Neuronal stem cell (in vitro differentiated cells): ENCODE data around the gene GBE1.

Experiments used
- DNase-seq: peaks from one replicate; pipeline ENCODE4 v3.0.0-alpha.2; 2013; ENCODE audit warnings: low spot score
- H2AFZ ChIP-seq: one replicate; pipeline ENCODE4 v1.6.1; 2013; ENCODE audit warnings: mild to moderate bottlenecking, low read length, inconsistent platforms
- H2AK5ac ChIP-seq: 2 replicates; pipeline ENCODE4 v1.6.1; 2013; ENCODE audit warnings: low read depth, mild to moderate bottlenecking, inconsistent platforms, low read length, moderate library complexity, mixed read lengths
- H2BK120ac ChIP-seq: 2 replicates; pipeline ENCODE4 v1.6.1; 2013; ENCODE audit warnings: low read depth, mild to moderate bottlenecking, inconsistent platforms, low read length, moderate library complexity, mixed read lengths
- H2BK12ac ChIP-seq: one replicate; pipeline ENCODE4 v1.6.1; 2013; ENCODE audit warnings: low read length, inconsistent platforms
- H2BK15ac ChIP-seq: 2 replicates; pipeline ENCODE4 v1.6.1; 2013; ENCODE audit warnings: mild to moderate bottlenecking, low read length, inconsistent platforms, mixed read lengths
- H2BK5ac ChIP-seq: one replicate; pipeline ENCODE4 v1.6.1; 2013; ENCODE audit warnings: inconsistent platforms, mild to moderate bottlenecking, low read length, moderate library complexity
- H3K14ac ChIP-seq: one replicate; pipeline ENCODE4 v1.6.1; 2013; ENCODE audit warnings: low read length, inconsistent platforms
- H3K18ac ChIP-seq: 2 replicates; pipeline ENCODE4 v1.6.1; 2013; ENCODE audit warnings: low read length, inconsistent platforms
- H3K23ac ChIP-seq: 2 replicates; pipeline ENCODE4 v1.6.1; 2013; ENCODE audit warnings: low read depth, mild to moderate bottlenecking, mixed read lengths, low read length, inconsistent platforms; ENCODE audit not compliant: poor library complexity
- H3K27ac ChIP-seq: replicated peaks from 3 replicates; pipeline ENCODE4 v1.5.1; 2013; ENCODE audit warnings: low read length, inconsistent platforms
- H3K27me3 ChIP-seq, 3 experiments: 2 replicates each; pipeline ENCODE4 v1.6.1; 2013; ENCODE audit warnings: low read length in 3 of 3, mild to moderate bottlenecking in 2 of 3, inconsistent platforms in 1 of 3, low read depth in 1 of 3, mixed read lengths in 1 of 3, moderate library complexity in 1 of 3; ENCODE audit not compliant: control insufficient read depth in 3 of 3, insufficient read depth in 3 of 3
- H3K36me3 ChIP-seq, 2 donors: replicated peaks in 1 of 2; 2 replicates each; pipeline ENCODE4 v1.6.1; 2013; ENCODE audit warnings: low read length in 2 of 2; ENCODE audit not compliant: control insufficient read depth in 2 of 2, insufficient read depth in 2 of 2
- H3K4ac ChIP-seq: 2 replicates; pipeline ENCODE4 v1.6.1; 2013; ENCODE audit warnings: inconsistent platforms, mild to moderate bottlenecking, low read length, moderate library complexity
- H3K4me1 ChIP-seq, 2 donors: 1 replicate in 1 of 2; 2 replicates in 1 of 2; pipeline ENCODE4 v1.6.1; 2013; ENCODE audit warnings: low read length in 2 of 2, low read depth in 1 of 2; ENCODE audit not compliant: control insufficient read depth in 2 of 2, insufficient read depth in 1 of 2
- H3K4me2 ChIP-seq: one replicate; pipeline ENCODE4 v1.6.1; 2013; ENCODE audit warnings: mild to moderate bottlenecking, low read length, inconsistent platforms; ENCODE audit not compliant: insufficient read depth, poor library complexity, severe bottlenecking
- H3K4me3 ChIP-seq, 2 donors: 2 replicates each; pipeline ENCODE4 v1.5.1; 2013; ENCODE audit warnings: low read length in 2 of 2, mild to moderate bottlenecking in 2 of 2, inconsistent platforms in 1 of 2, moderate library complexity in 1 of 2
- H3K79me1 ChIP-seq: one replicate; pipeline ENCODE4 v1.6.1; 2013; ENCODE audit warnings: low read depth, mild to moderate bottlenecking, inconsistent platforms, low read length, moderate library complexity
- H3K9ac ChIP-seq: one replicate; pipeline ENCODE4 v1.6.1; 2013; ENCODE audit warnings: mild to moderate bottlenecking, low read depth, low read length, inconsistent platforms; ENCODE audit not compliant: poor library complexity
- H3K9me3 ChIP-seq, 2 donors: replicated peaks in 1 of 2; 2 replicates each; pipeline versions ENCODE3 to v1.6.1; 2013; ENCODE audit warnings: low read length in 2 of 2, mild to moderate bottlenecking in 2 of 2, inconsistent platforms in 1 of 2, low read depth in 1 of 2, mixed read lengths in 1 of 2, moderate library complexity in 1 of 2; ENCODE audit not compliant: control insufficient read depth in 2 of 2, insufficient read depth in 1 of 2
- H4K8ac ChIP-seq: one replicate; pipeline ENCODE4 v1.6.1; 2013; ENCODE audit warnings: low read depth, mild to moderate bottlenecking, inconsistent platforms, low read length, moderate library complexity
- H4K91ac ChIP-seq: one replicate; pipeline ENCODE4 v1.6.1; 2013; ENCODE audit warnings: low read length, low read depth, mild to moderate bottlenecking, inconsistent platforms; ENCODE audit not compliant: poor library complexity
- WGBS, 2 donors: extraction: QIAGEN DNeasy Blood & Tissue Kit; methylation state at CpG; one replicate each; pipeline ENCODE4 v1.1.7; 2013; ENCODE audit warnings: missing lambda C conversion rate in 2 of 2, mixed read lengths in 1 of 2; ENCODE audit not compliant: insufficient read length in 2 of 2, insufficient replicate concordance in 1 of 2; ENCODE audit errors: extremely low coverage in 2 of 2; 5-methylcytosine and 5-hydroxymethylcytosine counted together

GBE1 gene

DNA sequence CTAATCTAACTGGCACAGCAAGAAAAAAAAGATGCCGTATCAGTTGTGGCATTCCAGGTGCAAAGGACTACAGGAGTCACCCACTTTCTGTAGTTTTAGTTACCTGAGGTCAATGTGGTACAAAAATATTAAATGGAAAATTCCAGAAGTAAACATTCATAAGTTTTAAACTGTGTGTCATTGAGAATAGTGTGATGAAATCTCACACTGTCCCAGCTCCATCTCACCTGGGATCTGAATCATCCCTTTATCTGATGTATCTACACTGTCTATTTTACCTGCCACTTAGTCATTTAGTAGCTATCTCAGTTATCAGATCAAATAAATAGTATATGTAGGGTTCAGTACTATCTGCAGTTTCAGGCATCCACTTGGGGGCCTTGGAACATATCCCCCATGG lies 26.7 kb downstream of the GBE1 start:
- Histone ChIP-seq H2AFZ (no peak overlapping the region), H3K4ac (no peak overlapping the region), H2BK15ac (no peak overlapping the region), H2BK120ac (no peak overlapping the region), H3K36me3 (no peaks in the 10 kb centered on the region), H2BK12ac (no peak overlapping the region), H2BK5ac (no peak overlapping the region), H3K23ac (no peak overlapping the region), H3K9me3 (peaks cover 0 to 7% of the 10 kb centered on the region in 2 donors), H3K9ac (no peak overlapping the region), H4K91ac (no peak overlapping the region), H3K27ac (no peak overlapping the region), H3K18ac (no peak overlapping the region), H3K4me1 (no peaks in the 10 kb centered on the region), H3K27me3 (no peaks in the 10 kb centered on the region), H3K14ac (no peak overlapping the region), H3K79me1 (no peaks in the 10 kb centered on the region), H3K4me3 (no peak overlapping the region), H2AK5ac (no peak overlapping the region), H3K4me2 (no peak overlapping the region), H4K8ac (no peak overlapping the region)
- no CpG with 5 or more reads among the region's 1 CpG for WGBS, 2 donors
- no peak for DNase-seq

DNA sequence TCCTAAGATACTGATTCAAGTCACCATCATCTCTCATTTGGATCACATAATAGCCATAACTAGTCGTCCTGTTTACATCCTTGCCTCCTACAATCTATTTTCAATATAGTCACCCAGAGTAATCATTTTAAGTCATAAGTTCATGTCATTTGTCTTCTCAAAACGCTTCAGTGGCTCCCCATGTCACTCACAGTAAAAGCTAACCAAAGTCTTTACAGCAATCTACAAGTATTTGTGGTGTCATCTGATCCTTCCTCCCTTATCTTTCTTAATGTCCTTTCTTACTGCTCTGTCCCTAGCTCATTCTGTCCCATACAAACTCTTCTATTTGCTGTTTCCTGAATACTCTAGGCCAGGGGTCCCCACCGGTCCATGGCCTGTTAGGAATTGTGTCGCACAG lies 28.8 kb downstream of the GBE1 start:
- H4K8ac ChIP-seq = no peak overlapping the region
- no peak overlapping the region for H3K14ac ChIP-seq
- H3K4me1 ChIP-seq = no peaks in the 10 kb centered on the region
- DNase-seq = no peak
- no CpG with 5 or more reads among the region's 4 CpGs for WGBS, 2 donors
- H3K79me1 ChIP-seq = no peaks in the 10 kb centered on the region
- H2AK5ac ChIP-seq = no peak overlapping the region
- H3K4ac ChIP-seq = no peak overlapping the region
- no peak overlapping the region for H2AFZ ChIP-seq
- no peak overlapping the region for H3K23ac ChIP-seq
- no peak overlapping the region for H4K91ac ChIP-seq
- H3K4me2 ChIP-seq = no peak overlapping the region
- no peak overlapping the region for H3K27ac ChIP-seq
- H3K27me3 ChIP-seq = no peaks in the 10 kb centered on the region
- no peaks in the 10 kb centered on the region for H3K36me3 ChIP-seq
- no peak overlapping the region for H2BK15ac ChIP-seq
- no peak overlapping the region for H3K18ac ChIP-seq
- no peak overlapping the region for H2BK5ac ChIP-seq
- H2BK12ac ChIP-seq = no peak overlapping the region
- H2BK120ac ChIP-seq = no peak overlapping the region
- H3K4me3 ChIP-seq = no peak overlapping the region
- peaks cover 0 to 7% of the 10 kb centered on the region in 2 donors for H3K9me3 ChIP-seq
- no peak overlapping the region for H3K9ac ChIP-seq

DNA sequence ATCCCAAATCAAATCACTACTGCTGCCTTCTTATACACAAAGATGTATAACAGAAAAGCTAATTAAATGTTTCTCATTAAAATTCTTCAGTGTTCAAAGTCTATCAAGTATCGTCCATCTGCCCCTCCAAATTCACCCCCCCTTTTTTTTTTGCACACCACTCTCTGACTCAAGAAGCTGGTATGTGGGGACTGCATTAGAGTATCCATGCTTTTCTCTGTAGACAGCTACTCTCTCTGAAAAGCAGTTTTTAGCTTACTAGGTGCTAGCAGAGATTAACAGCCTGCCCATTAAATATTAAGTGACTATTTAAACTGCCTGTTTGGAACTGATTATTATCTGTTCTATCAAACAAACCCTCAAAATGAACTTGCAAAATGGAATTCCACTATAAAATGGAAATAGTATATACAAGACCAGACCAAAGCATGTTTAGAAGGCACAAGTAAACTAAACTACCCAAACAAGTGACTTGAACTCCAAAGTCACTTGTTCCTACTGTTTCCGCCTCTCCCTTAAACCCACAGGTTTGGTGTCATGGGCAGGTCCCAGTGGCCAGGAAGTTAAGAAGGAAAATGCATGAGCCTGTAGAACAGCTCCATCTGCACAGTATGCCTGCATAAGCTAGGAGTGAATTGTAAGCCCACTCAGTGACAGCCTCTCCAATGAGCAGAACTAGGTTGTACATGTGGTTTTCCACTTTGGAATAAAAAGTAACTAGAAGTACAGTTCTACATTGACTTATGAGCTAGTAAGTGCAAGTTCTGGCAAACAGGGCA lies 32.5 kb downstream of the GBE1 start:
- H2BK15ac ChIP-seq = no peak overlapping the region
- no peak overlapping the region for H3K4me2 ChIP-seq
- no peak overlapping the region for H3K14ac ChIP-seq
- H3K4ac ChIP-seq = no peak overlapping the region
- no peaks in the 10 kb centered on the region for H3K27me3 ChIP-seq
- no CpG with 5 or more reads among the region's 2 CpGs for WGBS, 2 donors
- no peak overlapping the region for H3K23ac ChIP-seq
- H3K79me1 ChIP-seq = no peaks in the 10 kb centered on the region
- H3K18ac ChIP-seq = no peak overlapping the region
- H3K9ac ChIP-seq = no peak overlapping the region
- H2AFZ ChIP-seq = no peak overlapping the region
- no peak overlapping the region for H2BK12ac ChIP-seq
- H4K91ac ChIP-seq = no peak overlapping the region
- H2BK120ac ChIP-seq = no peak overlapping the region
- no peak overlapping the region for H3K4me3 ChIP-seq
- H3K36me3 ChIP-seq = no peaks in the 10 kb centered on the region
- no peak overlapping the region for H3K27ac ChIP-seq
- peaks cover 0 to 8% of the 10 kb centered on the region in 2 donors for H3K4me1 ChIP-seq
- DNase-seq = no peak
- H2BK5ac ChIP-seq = no peak overlapping the region
- H3K9me3 ChIP-seq = peaks cover 0 to 7% of the 10 kb centered on the region in 2 donors
- no peak overlapping the region for H2AK5ac ChIP-seq
- no peak overlapping the region for H4K8ac ChIP-seq

DNA sequence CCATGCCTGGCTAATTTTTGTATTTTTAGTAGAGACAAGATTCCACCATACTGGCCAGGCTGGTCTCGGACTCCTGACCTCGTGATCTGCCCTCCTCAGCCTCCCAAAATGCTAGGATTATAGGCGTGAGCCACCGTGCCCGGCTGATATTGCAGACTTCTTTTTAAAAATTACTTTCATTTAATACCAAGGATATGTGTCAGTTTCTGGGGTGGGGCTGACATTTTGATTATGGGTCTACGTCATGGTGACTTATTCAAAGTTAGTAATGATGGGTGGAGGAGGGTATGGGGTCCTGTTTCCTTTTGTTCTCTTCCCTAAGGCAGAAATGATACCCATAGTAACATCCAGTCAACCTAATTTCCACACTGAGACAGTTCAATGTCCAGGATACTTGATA lies 34.7 kb downstream of the GBE1 start:
- Histone ChIP-seq H4K91ac (no peak overlapping the region), H2AK5ac (no peak overlapping the region), H3K79me1 (no peaks in the 10 kb centered on the region), H3K27me3 (no peaks in the 10 kb centered on the region), H3K14ac (no peak overlapping the region), H3K4me2 (no peak overlapping the region), H3K9ac (no peak overlapping the region), H3K27ac (no peak overlapping the region), H2BK12ac (no peak overlapping the region), H3K4me1 (peaks cover 0 to 15% of the 10 kb centered on the region in 2 donors), H4K8ac (no peak overlapping the region), H3K4ac (no peak overlapping the region), H2AFZ (no peak overlapping the region), H3K36me3 (no peaks in the 10 kb centered on the region), H3K4me3 (no peak overlapping the region), H2BK5ac (no peak overlapping the region), H3K23ac (no peak overlapping the region), H2BK15ac (no peak overlapping the region), H3K9me3 (no peaks in the 10 kb centered on the region), H2BK120ac (no peak overlapping the region), H3K18ac (no peak overlapping the region)
- no CpG with 5 or more reads among the region's 6 CpGs for WGBS, 2 donors
- DNase-seq = no peak
